GM12878 (cell line): ENCODE data around the gene TIMM10. TPM values are rescaled to one million over a fixed set of nuclear protein-coding genes. Genes with fewer than 3 reads are reported as not detected.

Source experiments
- ATAC-seq: fragments of 200-7000 bp; cut with Tn5 transposase; 3 replicates; pipeline ENCODE4 v1.9.1; 2020; ENCODE audit warnings: mild to moderate bottlenecking, moderate library complexity
- BruUV-seq: library from RNA; stranded (reverse); fragments of 400-500 nt; replicated peaks from 2 replicates; lab custom pipeline; 2021; lab: Mats Ljungman, UMichigan
- CTCF ChIA-PET: fragments of 300-600 bp; sonication (Branson Sonifier 250); formaldehyde crosslinking; extraction: SDS; loops from one replicate; lab custom pipeline; 2021; ENCODE audit warnings: inconsistent platforms; lab: Yijun Ruan, JAX
- POLR2A ChIA-PET: fragments of 350-600 bp; formaldehyde crosslinking; extraction: SDS; loops from one replicate; lab custom pipeline; 2021; ENCODE audit warnings: inconsistent platforms; lab: Charles Lee
- RAD21 ChIA-PET: fragments of 300-600 bp; sonication (Branson Sonifier 250); formaldehyde crosslinking; loops from one replicate; lab custom pipeline; 2023; ENCODE audit warnings: antibody characterized with exemption; ENCODE audit not compliant: unreplicated experiment; lab: Charles Lee
- SMC1A ChIA-PET: fragments of 300-600 bp; sonication (Branson Sonifier 250); formaldehyde crosslinking; loops from one replicate; lab custom pipeline; 2023; ENCODE audit not compliant: unreplicated experiment, uncharacterized antibody; lab: Charles Lee
- DNase-seq: peaks from one replicate; pipeline ENCODE4 v3.0.0-alpha.2; 2011; ENCODE audit warnings: low read depth, low spot score
- FAIRE-seq: peaks from 3 replicates; lab custom pipeline; 2011; peaks lifted over from hg19 to GRCh38; lab: Jason Lieb, UNC
- H2AFZ ChIP-seq: 2 replicates; pipeline ENCODE4 v1.6.0; 2011; ENCODE audit warnings: low read depth, low read length, control low read depth; ENCODE audit not compliant: control insufficient read depth
- H3K27ac ChIP-seq: 2 replicates; pipeline ENCODE4 v1.5.1; 2011; ENCODE audit warnings: control low read depth; ENCODE audit not compliant: control insufficient read depth, insufficient read depth
- H3K27me3 ChIP-seq, 2 experiments: replicated peaks in 1 of 2; 2 replicates each; pipeline versions ENCODE4 v1.6.0 to v1.6.1; 2011; ENCODE audit warnings: low read length in 1 of 2; ENCODE audit not compliant: control insufficient read depth in 2 of 2, insufficient read depth in 2 of 2
- H3K36me3 ChIP-seq, 2 experiments: 2 replicates each; pipeline ENCODE4 v1.5.1; 2011; ENCODE audit warnings: low read length in 1 of 2; ENCODE audit not compliant: control insufficient read depth in 2 of 2, insufficient read depth in 2 of 2
- H3K4me1 ChIP-seq: 2 replicates; pipeline ENCODE4 v1.6.1; 2011; ENCODE audit warnings: mild to moderate bottlenecking, low read length, moderate library complexity, mixed read lengths; ENCODE audit not compliant: control insufficient read depth, insufficient read depth
- H3K4me2 ChIP-seq: 2 replicates; pipeline ENCODE4 v1.6.0; 2011; ENCODE audit warnings: control low read depth; ENCODE audit not compliant: control insufficient read depth, insufficient read depth
- H3K4me3 ChIP-seq: fragments of 200-600 bp; sonication (generic); 2 replicates; pipeline ENCODE4 v1.5.1; 2016
- H3K79me2 ChIP-seq: 2 replicates; pipeline ENCODE4 v1.6.0; 2011; ENCODE audit warnings: low read length; ENCODE audit not compliant: control insufficient read depth, insufficient read depth
- H3K9ac ChIP-seq: 2 replicates; pipeline ENCODE4 v1.8.0; 2011; ENCODE audit warnings: low read length, control low read depth, mixed read lengths; ENCODE audit not compliant: control insufficient read depth, insufficient read depth
- H3K9me3 ChIP-seq: replicated peaks from 3 replicates; pipeline ENCODE4 v1.5.1; 2011; ENCODE audit warnings: mild to moderate bottlenecking, low read length; ENCODE audit not compliant: control insufficient read depth, insufficient read depth
- H4K20me1 ChIP-seq: 2 replicates; pipeline ENCODE4 v1.6.0; 2011; ENCODE audit not compliant: control insufficient read depth, insufficient read depth
- CREM ChIP-seq: IDR thresholded peaks from 2 replicates; pipeline ENCODE4 v1.6.1; 2014; ENCODE audit warnings: antibody characterized with exemption, low read depth
- EED ChIP-seq: sonication (generic); IDR thresholded peaks from 2 replicates; pipeline ENCODE4 v1.6.1; 2016; ENCODE audit warnings: antibody characterized with exemption, low read depth
- EGR1 ChIP-seq, 2 experiments: IDR thresholded peaks; 1 replicate in 1 of 2; 2 replicates in 1 of 2; pipeline ENCODE4 v1.6.1; 2011 to 2012; ENCODE audit warnings: low read depth in 2 of 2, low read length in 2 of 2, borderline replicate concordance in 1 of 2, mild to moderate bottlenecking in 1 of 2, moderate library complexity in 1 of 2
- MTA2 ChIP-seq: fragments of 450-650 bp; IDR thresholded peaks from 2 replicates; pipeline ENCODE4 v1.6.1; 2016; ENCODE audit warnings: low read depth, mild to moderate bottlenecking, moderate library complexity
- MYB ChIP-seq: fragments of 150-350 bp; IDR thresholded peaks from 2 replicates; pipeline ENCODE4 v1.6.1; 2014; ENCODE audit warnings: mild to moderate bottlenecking, low read depth, low read length, borderline replicate concordance
- NR2F1 ChIP-seq: fragments of 450-650 bp; conservative IDR thresholded peaks from 2 replicates; pipeline ENCODE4 v1.6.1; 2017; ENCODE audit warnings: mild to moderate bottlenecking
- RCOR1 ChIP-seq: conservative IDR thresholded peaks from 2 replicates; pipeline ENCODE4 v1.6.1; 2012; ENCODE audit warnings: low read depth, low read length, improper control_type of control experiment
- SPI1 ChIP-seq: IDR thresholded peaks from 2 replicates; pipeline ENCODE4 v1.6.1; 2011; ENCODE audit warnings: low read depth, mild to moderate bottlenecking, low read length, moderate library complexity, borderline replicate concordance; ENCODE audit not compliant: insufficient read depth
- STAT3 ChIP-seq: IDR thresholded peaks from 2 replicates; pipeline ENCODE4 v1.6.1; 2011; ENCODE audit warnings: low read depth, low read length, improper control_type of control experiment
- TARDBP ChIP-seq: IDR thresholded peaks from 2 replicates; pipeline ENCODE4 v1.6.1; 2016; ENCODE audit warnings: borderline replicate concordance
- YBX1 ChIP-seq: fragments of 450-650 bp; IDR thresholded peaks from 2 replicates; pipeline ENCODE4 v1.6.1; 2016; ENCODE audit warnings: antibody characterized with exemption
- WGBS: methylation state at CpG from one replicate; pipeline ENCODE4 v1.1.6; 2016; ENCODE audit warnings: low lambda C conversion rate; ENCODE audit not compliant: insufficient replicate concordance, insufficient coverage; ENCODE audit errors: missing lambda C conversion rate; 5-methylcytosine and 5-hydroxymethylcytosine counted together
- in situ Hi-C: fragments of 300-500 bp; cut with MboI; formaldehyde crosslinking; loops from 9 replicates; pipeline ENCODE4 v1.14.3; 2018; ENCODE audit warnings: mixed read lengths
- intact Hi-C: fragments of 100-400 bp; cut with micrococcal nuclease; formaldehyde crosslinking; loops from one replicate; pipeline ENCODE4 v1.14.2; 2022; ENCODE audit not compliant: unreplicated experiment
- polyA plus RNA-seq, 11 experiments: library from polyadenylated mRNA; depleted of rRNA in 4 of 11; unstranded in 6 of 11; stranded (reverse) in 5 of 11; fragments of >200 nt; fragmentation: Nextera tagmentation in 4 of 11; fragmentation: Illumina TruSeq in 1 of 11; extraction: Ambion mirVana in 4 of 11; extraction: Trizol in 1 of 11; gene quantifications; 1 replicate in 1 of 11; 2 replicates in 10 of 11; pipeline versions ENCODE4 v1.2.1 to v1.2.3, GENCODE V29; 2011 to 2016; ENCODE audit warnings: inconsistent platforms in 2 of 11, missing spikeins in 2 of 11, low read depth in 1 of 11
- total RNA-seq, 4 experiments: library from RNA; depleted of rRNA in 3 of 4; stranded (reverse); fragments of >200 nt in 3 of 4; fragmentation: Illumina TruSeq in 1 of 4; extraction: Trizol in 1 of 4; gene quantifications; 2 replicates each; pipeline versions ENCODE4 v1.2.1 to v1.2.3, GENCODE V29; 2013 to 2021
- TF ChIP-seq, protein P1 (sequence below): IDR thresholded peaks from 2 replicates; pipeline ENCODE4 v1.6.1; 2011; ENCODE audit warnings: mild to moderate bottlenecking, low read depth, low read length, moderate library complexity; ENCODE audit not compliant: insufficient replicate concordance
- TF ChIP-seq, protein P2 (sequence below), 3 experiments: IDR thresholded peaks in 2 of 3; conservative IDR thresholded peaks in 1 of 3; 2 replicates each; pipeline ENCODE4 v1.5.1; 2011; ENCODE audit warnings: low read depth in 3 of 3, low read length in 3 of 3, mild to moderate bottlenecking in 3 of 3, control low read depth in 2 of 3, moderate library complexity in 2 of 3, inconsistent platforms in 1 of 3, mixed read lengths in 1 of 3; ENCODE audit not compliant: control insufficient read depth in 2 of 3, insufficient read depth in 1 of 3; ENCODE audit errors: extremely low read depth in 1 of 3
- TF ChIP-seq, protein P3 (sequence below): fragments of 450-650 bp; formaldehyde crosslinking; IDR thresholded peaks from 2 replicates; pipeline ENCODE4 v1.4.0; 2020; ENCODE audit warnings: mild to moderate bottlenecking, moderate library complexity
- TF ChIP-seq, protein P4 (sequence below): fragments of 450-650 bp; IDR thresholded peaks from 2 replicates; pipeline ENCODE4 v1.6.1; 2017; ENCODE audit warnings: mild to moderate bottlenecking

The TIMM10 gene
- total and polyA plus RNA-seq, 10 of the 15 experiments (the other 5 are each of a cell fraction or from before 2014, with no cell fraction given) = 148 to 898 (median 206) TPM

DNA sequence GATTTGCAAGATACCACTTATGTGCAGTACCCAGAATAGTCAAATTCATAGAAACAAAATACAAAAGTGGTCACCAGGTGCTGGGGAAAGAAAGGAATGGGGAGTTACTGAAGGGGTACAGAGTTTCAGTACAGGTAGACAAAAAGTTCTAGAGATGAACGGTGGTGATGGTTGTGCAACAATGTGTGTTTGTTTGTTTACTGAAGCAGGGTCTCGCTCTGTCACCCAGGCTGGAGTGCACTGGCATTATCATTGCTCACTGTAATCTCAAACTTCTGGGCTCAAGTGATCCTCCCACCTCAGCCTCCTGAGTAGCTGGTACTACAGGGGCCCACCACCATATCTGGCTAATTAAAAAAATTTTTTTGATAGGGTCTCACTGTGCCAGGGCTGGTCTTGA is 24.8 kb upstream of the TIMM10 start:
- ChIA-PET POLR2A (interaction anchor here (0.5 kb wide), 1 partner anchor 144 kb away, joined by 3 read pairs; no protein-coding TSS in a partner anchor), RAD21 (no interaction called here), CTCF (interaction anchor here (0.6 to 1.4 kb wide), 2 partner anchors 13 to 204 kb away, joined by 3 to 4 read pairs; no protein-coding TSS in a partner anchor), SMC1A (interaction anchor here (0.8 to 1.6 kb wide), 2 partner anchors 9 to 67 kb away, joined by 3 to 4 read pairs; no protein-coding TSS in a partner anchor)
- in situ Hi-C loops (no loop called here), intact Hi-C loops (no loop called here)
- Histone ChIP-seq H3K27me3 (no peaks in the 10 kb centered on the region), H3K27ac (no peak overlapping the region), H3K4me2 (no peak overlapping the region), H3K9me3 (no peaks in the 10 kb centered on the region), H3K79me2 (no peaks in the 10 kb centered on the region), H4K20me1 (no peaks in the 10 kb centered on the region), H3K4me3 (no peak overlapping the region), H3K9ac (no peak overlapping the region), H2AFZ (no peak overlapping the region), H3K4me1 (no peaks in the 10 kb centered on the region), H3K36me3 (peaks cover 34 to 55% of the 10 kb centered on the region in 2 experiments)
- DNase-seq (no peak), ATAC-seq (no peak), FAIRE-seq (no peak)
- BruUV-seq = no TSS peak
- whole genome bisulfite sequencing = 68% methylated on average over 2 of the region's 2 CpGs
- TF ChIP-seq, protein P1, sequence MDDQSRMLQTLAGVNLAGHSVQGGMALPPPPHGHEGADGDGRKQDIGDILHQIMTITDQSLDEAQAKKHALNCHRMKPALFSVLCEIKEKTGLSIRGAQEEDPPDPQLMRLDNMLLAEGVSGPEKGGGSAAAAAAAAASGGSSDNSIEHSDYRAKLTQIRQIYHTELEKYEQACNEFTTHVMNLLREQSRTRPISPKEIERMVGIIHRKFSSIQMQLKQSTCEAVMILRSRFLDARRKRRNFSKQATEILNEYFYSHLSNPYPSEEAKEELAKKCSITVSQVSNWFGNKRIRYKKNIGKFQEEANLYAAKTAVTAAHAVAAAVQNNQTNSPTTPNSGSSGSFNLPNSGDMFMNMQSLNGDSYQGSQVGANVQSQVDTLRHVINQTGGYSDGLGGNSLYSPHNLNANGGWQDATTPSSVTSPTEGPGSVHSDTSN = no peak
- TF ChIP-seq EED (no peak), EGR1 (IDR thresholded peaks at IDR 0.05; ENCODE audit: borderline replicate concordance in 1 of 2, low read depth in 2 of 2, low read length in 2 of 2) (no peak), MYB (no peak), CREM (no peak), STAT3 (no peak), YBX1 (no peak), TARDBP (no peak), RCOR1 (no peak), SPI1 (no peak), MTA2 (no peak), NR2F1 (no peak)
- TF ChIP-seq, protein P2, sequence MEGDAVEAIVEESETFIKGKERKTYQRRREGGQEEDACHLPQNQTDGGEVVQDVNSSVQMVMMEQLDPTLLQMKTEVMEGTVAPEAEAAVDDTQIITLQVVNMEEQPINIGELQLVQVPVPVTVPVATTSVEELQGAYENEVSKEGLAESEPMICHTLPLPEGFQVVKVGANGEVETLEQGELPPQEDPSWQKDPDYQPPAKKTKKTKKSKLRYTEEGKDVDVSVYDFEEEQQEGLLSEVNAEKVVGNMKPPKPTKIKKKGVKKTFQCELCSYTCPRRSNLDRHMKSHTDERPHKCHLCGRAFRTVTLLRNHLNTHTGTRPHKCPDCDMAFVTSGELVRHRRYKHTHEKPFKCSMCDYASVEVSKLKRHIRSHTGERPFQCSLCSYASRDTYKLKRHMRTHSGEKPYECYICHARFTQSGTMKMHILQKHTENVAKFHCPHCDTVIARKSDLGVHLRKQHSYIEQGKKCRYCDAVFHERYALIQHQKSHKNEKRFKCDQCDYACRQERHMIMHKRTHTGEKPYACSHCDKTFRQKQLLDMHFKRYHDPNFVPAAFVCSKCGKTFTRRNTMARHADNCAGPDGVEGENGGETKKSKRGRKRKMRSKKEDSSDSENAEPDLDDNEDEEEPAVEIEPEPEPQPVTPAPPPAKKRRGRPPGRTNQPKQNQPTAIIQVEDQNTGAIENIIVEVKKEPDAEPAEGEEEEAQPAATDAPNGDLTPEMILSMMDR (IDR thresholded peaks at IDR 0.05 in 2 of 3, conservative IDR thresholded peaks at IDR 0.05 in 1 of 3; ENCODE audit: control insufficient read depth in 2 of 3, extremely low read depth in 1 of 3, insufficient read depth in 1 of 3, low read depth in 3 of 3, low read length in 3 of 3) = no peak
- TF ChIP-seq, protein P3, sequence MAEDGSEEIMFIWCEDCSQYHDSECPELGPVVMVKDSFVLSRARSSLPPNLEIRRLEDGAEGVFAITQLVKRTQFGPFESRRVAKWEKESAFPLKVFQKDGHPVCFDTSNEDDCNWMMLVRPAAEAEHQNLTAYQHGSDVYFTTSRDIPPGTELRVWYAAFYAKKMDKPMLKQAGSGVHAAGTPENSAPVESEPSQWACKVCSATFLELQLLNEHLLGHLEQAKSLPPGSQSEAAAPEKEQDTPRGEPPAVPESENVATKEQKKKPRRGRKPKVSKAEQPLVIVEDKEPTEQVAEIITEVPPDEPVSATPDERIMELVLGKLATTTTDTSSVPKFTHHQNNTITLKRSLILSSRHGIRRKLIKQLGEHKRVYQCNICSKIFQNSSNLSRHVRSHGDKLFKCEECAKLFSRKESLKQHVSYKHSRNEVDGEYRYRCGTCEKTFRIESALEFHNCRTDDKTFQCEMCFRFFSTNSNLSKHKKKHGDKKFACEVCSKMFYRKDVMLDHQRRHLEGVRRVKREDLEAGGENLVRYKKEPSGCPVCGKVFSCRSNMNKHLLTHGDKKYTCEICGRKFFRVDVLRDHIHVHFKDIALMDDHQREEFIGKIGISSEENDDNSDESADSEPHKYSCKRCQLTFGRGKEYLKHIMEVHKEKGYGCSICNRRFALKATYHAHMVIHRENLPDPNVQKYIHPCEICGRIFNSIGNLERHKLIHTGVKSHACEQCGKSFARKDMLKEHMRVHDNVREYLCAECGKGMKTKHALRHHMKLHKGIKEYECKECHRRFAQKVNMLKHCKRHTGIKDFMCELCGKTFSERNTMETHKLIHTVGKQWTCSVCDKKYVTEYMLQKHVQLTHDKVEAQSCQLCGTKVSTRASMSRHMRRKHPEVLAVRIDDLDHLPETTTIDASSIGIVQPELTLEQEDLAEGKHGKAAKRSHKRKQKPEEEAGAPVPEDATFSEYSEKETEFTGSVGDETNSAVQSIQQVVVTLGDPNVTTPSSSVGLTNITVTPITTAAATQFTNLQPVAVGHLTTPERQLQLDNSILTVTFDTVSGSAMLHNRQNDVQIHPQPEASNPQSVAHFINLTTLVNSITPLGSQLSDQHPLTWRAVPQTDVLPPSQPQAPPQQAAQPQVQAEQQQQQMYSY (CRISPR knock-in tag) = no peak
- TF ChIP-seq, protein P4, sequence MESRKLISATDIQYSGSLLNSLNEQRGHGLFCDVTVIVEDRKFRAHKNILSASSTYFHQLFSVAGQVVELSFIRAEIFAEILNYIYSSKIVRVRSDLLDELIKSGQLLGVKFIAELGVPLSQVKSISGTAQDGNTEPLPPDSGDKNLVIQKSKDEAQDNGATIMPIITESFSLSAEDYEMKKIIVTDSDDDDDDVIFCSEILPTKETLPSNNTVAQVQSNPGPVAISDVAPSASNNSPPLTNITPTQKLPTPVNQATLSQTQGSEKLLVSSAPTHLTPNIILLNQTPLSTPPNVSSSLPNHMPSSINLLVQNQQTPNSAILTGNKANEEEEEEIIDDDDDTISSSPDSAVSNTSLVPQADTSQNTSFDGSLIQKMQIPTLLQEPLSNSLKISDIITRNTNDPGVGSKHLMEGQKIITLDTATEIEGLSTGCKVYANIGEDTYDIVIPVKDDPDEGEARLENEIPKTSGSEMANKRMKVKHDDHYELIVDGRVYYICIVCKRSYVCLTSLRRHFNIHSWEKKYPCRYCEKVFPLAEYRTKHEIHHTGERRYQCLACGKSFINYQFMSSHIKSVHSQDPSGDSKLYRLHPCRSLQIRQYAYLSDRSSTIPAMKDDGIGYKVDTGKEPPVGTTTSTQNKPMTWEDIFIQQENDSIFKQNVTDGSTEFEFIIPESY = no peak
